GM21360 (cell line): ENCODE results near the gene PTPRK.

Experiments
- ATAC-seq: cut with Tn5 transposase; IDR thresholded peaks from one replicate; pipeline ENCODE4 v1.9.1; 2021; ENCODE audit warnings: mild to moderate bottlenecking, moderate library complexity; ENCODE audit not compliant: unreplicated experiment

PTPRK gene

DNA sequence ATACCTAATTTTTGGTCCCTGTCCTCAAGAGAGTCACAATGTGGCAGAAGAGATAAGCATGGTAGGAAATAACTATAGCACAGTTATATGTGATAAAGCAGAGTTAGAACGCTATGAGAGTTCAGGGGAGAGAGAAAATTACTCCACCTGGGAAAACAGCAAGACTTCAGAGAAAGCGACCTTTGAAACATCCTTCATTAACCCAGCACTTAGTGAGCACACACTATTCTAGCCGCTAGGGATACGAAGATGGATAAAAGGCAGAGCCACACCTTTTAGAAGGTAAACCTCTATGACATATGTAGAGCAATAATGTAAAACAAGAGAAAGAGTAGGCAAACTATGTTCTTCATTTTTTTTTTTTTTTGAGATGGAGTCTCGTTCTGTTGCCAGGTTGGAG, 264.3 kb downstream of the PTPRK start:
- ATAC-seq: no peak

GRCh38 chr6:128252341-128253176, 267.8 kb downstream of the PTPRK start:
- ATAC-seq: no peak

GRCh38 chr6:128251445-128252340, 268.7 kb downstream of the PTPRK start:
- ATAC-seq: no peak

DNA sequence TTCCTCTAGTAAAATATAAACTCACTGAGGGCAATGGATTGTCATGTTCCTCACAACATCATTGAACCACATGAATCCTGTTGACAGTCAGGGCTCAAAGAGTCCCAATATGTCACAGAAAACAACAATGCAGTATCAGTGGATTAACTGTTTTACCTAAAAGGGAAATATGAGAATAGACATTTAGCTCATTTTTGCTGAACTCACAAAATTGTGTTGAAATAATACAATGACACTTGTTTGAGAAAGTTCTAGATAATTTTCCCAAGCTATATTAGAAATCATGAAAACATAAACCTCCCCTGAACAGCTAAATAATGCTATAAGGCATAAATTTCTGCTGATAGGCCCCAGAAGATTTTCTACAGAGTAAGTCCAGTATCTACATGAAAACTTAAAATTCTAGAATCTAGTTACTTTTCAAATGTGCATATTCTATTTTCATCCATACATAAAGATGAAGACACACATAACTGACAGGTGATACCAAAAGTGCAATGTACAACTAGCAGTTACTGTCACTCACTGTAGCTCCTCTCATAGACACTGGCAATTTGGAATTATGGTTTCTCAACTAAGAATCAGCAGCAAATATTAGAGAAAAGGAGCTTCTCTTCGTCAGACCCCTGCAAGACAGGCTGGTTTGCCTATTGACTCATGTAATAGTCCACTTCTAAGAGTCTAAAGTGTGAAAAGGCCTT, 269.9 kb downstream of the PTPRK start:
- no peak for ATAC-seq

GRCh38 chr6:128249429-128249828, 271.0 kb downstream of the PTPRK start:
- ATAC-seq: no peak

- no peak for ATAC-seq
Observed at GRCh38 chr6:128246472-128247260, 273.7 kb downstream of the PTPRK start.

DNA sequence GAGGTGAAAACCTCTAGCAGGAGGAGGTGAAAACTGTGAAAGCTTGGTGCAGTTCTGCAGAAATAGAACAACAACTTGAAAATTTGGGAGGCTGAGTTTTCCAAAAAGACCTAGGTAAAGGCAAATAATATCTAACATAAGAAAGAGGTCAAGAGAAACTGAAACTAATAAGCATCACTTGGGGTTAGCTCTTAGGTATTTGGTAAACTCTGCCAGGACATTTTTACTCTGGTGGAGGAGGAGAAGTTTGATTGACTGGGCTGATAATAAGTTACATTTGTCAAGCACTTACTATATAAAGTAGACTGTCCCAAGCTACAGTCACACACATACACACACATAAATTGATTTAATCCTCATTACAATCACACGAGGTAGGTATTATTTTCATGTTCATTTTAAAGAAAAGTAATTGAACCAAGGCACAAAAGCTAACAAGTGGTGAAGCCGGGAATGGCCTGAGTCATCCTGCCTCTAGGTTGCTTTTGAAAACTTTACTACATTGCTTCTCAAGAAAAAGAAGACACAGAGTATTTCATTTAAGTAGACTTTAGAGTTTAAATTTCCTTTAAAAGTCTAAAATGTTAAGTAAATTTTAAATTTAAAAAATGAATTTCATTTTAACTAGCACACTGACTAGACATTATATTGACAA, 275.5 kb downstream of the PTPRK start:
- no peak for ATAC-seq

GRCh38 chr6:128242765-128243403, 277.5 kb downstream of the PTPRK start:
- ATAC-seq: no peak

GRCh38 chr6:128241216-128241615, 279.2 kb downstream of the PTPRK start:
- no peak for ATAC-seq

GRCh38 chr6:128240024-128240428, 280.4 kb downstream of the PTPRK start:
- ATAC-seq: no peak

DNA sequence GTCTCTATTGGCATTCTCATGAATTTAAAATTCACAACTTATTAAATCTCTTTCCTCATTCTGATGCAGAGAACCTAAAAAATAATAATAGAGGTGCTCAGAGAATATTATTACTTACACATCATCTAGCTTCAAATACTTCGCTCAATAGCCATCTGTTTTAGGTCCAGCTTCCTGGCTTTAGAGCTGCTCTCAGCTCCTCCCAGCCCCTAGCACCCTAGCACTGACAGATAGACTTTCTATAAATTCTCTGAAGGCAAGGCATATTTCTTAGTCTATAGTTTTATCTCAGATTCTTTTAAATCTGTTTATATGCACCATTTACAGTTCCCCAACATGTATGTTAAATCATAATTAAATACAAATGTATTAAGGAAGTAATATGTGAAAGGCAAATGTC, 281.3 kb downstream of the PTPRK start:
- ATAC-seq: no peak

- no peak for ATAC-seq
Observed at GRCh38 chr6:128238225-128238624, 282.2 kb downstream of the PTPRK start.

- no peak for ATAC-seq
Observed at GRCh38 chr6:128235556-128235955, 284.8 kb downstream of the PTPRK start.

DNA sequence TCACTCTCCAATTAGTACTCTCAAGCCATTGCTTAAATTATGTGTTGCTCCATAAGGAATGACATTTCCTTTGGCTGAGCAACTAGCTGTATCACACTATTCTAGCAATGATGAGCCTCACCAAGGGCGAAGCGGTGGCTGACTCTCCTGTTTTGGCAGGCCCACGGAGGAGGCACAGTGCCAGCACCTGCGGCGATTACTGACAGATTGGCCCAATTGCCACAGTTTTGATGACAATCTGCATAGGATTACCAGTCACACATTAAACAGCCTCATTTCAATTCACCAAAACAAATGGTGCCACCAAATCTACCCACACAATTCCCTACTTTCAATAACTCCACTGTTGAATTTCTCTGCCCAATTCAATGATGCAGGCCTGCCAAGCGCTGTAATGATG, 286.9 kb downstream of the PTPRK start:
- no peak for ATAC-seq

DNA sequence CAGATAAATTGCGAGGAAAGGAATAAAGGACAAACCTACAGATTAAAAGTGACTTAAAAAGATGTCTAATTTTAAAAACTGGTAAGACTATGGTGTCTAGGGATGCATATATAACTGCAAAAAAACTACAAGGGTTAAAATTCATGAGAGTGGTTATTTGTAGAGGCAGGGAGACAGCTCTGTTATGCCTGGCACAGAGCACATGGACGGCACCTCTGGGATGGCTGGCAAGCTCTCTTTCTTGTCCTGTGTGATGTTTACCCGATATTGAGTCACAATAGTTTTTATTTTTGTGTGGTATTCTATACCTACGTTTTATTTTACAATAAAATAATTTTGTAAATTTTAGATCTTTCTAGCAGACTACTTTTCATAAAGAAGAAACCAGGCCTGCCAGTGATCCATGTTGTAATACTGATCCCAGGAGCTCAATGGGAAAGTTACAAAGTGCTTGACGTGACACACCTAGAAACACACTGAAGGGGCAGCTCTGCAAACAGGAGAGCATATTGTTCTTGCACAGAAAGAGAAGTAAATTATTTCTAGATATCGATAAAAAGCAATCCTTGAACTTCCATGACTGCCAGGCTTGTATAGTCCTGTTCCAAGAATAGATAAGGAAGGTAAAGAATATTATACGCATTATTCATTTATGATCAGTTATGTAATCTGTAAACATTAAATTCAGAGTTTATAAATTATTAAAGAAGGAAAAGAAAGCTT, 290.0 kb downstream of the PTPRK start:
- no peak for ATAC-seq

- ATAC-seq: no peak
Observed at GRCh38 chr6:128225612-128226011, 294.8 kb downstream of the PTPRK start.

DNA sequence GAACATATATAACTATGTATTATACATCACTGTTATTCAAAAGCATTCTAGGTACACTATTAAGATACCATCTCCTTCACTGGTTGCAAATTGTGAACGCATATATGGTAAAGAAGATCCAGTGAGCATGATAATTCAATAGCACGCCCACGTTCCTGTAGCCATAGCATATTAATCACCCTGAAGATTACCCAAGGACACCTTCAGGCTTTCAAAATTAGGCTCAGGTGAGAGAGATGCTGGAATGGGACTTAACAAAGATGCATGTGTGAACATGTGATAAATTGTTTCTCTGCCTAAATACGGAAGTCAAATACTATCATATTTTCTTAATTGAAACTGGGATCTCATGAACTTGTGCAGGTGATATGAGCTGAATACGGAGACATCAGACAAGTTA, 303.5 kb downstream of the PTPRK start:
- no peak for ATAC-seq

GRCh38 chr6:128209771-128210170, 310.6 kb downstream of the PTPRK start:
- no peak for ATAC-seq
